GM19468 (cell line): ENCODE measurements around the gene HOXA2.

Experiments used
- ATAC-seq: cut with Tn5 transposase; IDR thresholded peaks from one replicate; pipeline ENCODE4 v1.9.1; 2021; ENCODE audit warnings: mild to moderate bottlenecking, moderate library complexity, moderate number of reproducible peaks; ENCODE audit not compliant: unreplicated experiment; ENCODE audit errors: extremely low read depth

The HOXA2 gene

GRCh38 chr7:27141923-27142579 lies 39.6 kb upstream of the HOXA2 start:
- no peak for ATAC-seq

- ATAC-seq = no peak
These were observed 38.8 kb upstream of the HOXA2 start for GRCh38 chr7:27141137-27141922.

GRCh38 chr7:27140126-27140857 lies 37.8 kb upstream of the HOXA2 start:
- no peak for ATAC-seq

- no peak for ATAC-seq
These were observed 37.0 kb upstream of the HOXA2 start for GRCh38 chr7:27139334-27140125.

- no peak for ATAC-seq
These were observed 36.5 kb upstream of the HOXA2 start for GRCh38 chr7:27138985-27139333.

GRCh38 chr7:27138472-27138871 lies 36.0 kb upstream of the HOXA2 start:
- ATAC-seq = no peak

- no peak for ATAC-seq
These were observed 35.3 kb upstream of the HOXA2 start for GRCh38 chr7:27137640-27138315.

GRCh38 chr7:27134392-27134791 lies 31.9 kb upstream of the HOXA2 start:
- ATAC-seq = no peak

GRCh38 chr7:27133409-27134231 lies 31.1 kb upstream of the HOXA2 start:
- no peak for ATAC-seq

- ATAC-seq = no peak
These were observed 30.5 kb upstream of the HOXA2 start for GRCh38 chr7:27132978-27133377.

- no peak for ATAC-seq
These were observed 29.7 kb upstream of the HOXA2 start for GRCh38 chr7:27132214-27132613.

- no peak for ATAC-seq
These were observed 28.9 kb upstream of the HOXA2 start for GRCh38 chr7:27131390-27131819.

- ATAC-seq = no peak
These were observed 28.3 kb upstream of the HOXA2 start, which contains the start of gene HOXA4 for GRCh38 chr7:27130540-27131389. HOXA4 (minus strand) TSS chr7:27130757; CDS start chr7:27130733, 24 bp downstream.

GRCh38 chr7:27129729-27130539 lies 27.5 kb upstream of the HOXA2 start:
- no peak for ATAC-seq

GRCh38 chr7:27128776-27129728 lies 26.6 kb upstream of the HOXA2 start:
- ATAC-seq = no peak

- ATAC-seq = no peak
These were observed 25.6 kb upstream of the HOXA2 start for GRCh38 chr7:27128034-27128433.
